ENCODE data around the gene SERPING1.

The SERPING1 gene

GRCh38 chr11:57652662-57653061 lies 55.2 kb downstream of the SERPING1 start:
- no peak for DNase-seq

GRCh38 chr11:57653163-57653562 lies 55.7 kb downstream of the SERPING1 start:
- DNase-seq, result no peak

- no peak for DNase-seq
Measured at GRCh38 chr11:57656885-57657193, 59.4 kb downstream of the SERPING1 start.

GRCh38 chr11:57657194-57658022 lies 59.9 kb downstream of the SERPING1 start, which contains the start of gene CLP1:
Gene CLP1, plus strand, starts transcription at chr11:57657762. Its CDS starts 1,715 bp downstream, at chr11:57659477.
- DNase-seq, result peak; percentile 99

- no peak for DNase-seq
Measured at GRCh38 chr11:57658023-57658361, 60.5 kb downstream of the SERPING1 start.

DNA sequence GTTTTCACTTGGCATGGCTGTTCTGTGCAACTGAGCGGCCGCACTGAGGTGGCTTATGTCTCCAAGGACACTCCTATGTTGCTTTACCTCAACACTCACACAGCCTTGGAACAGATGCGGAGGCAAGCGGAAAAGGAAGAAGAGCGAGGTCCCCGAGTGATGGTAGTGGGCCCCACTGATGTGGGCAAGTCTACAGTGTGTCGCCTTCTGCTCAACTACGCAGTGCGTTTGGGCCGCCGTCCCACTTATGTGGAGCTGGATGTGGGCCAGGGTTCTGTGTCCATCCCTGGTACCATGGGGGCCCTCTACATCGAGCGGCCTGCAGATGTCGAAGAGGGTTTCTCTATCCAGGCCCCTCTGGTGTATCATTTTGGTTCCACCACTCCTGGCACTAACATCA lies 62.2 kb downstream of the SERPING1 start:
- DNase-seq, result no peak

- DNase-seq, result no peak
Measured at GRCh38 chr11:57662893-57663292, 65.4 kb downstream of the SERPING1 start.

DNA sequence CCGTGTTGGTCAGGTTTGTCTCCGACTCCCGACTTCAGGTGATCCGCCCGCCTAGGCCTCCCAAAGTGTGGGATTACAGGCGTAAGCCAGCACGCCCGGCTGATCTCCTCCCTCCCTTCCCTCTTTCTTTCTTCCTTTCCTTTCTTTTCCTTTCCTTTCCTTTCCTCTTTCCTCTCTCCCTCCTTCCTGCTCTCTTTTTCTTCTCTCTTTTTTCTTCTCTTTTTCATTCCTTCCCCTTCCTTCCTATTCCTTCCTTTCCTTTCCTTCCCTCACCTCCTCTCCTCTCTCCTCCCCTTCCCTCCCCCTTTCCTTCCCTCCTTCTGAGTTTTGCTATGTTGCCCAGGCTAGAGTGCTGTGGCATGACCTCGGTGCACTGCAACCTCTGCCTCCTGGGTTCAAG lies 66.5 kb downstream of the SERPING1 start:
- no peak for DNase-seq
